HG03135 (cell line): ENCODE data around the gene KLK1.
A peak's percentile ranks its signal among the peaks of the same experiment; 100 is the strongest.
"Not testable (repeated sequence)": the region's sequence is repeated elsewhere in the genome, so short reads cannot be mapped to it uniquely, and the experiment has no call there.

Experiments used
- ATAC-seq: cut with Tn5 transposase; IDR thresholded peaks from one replicate; pipeline ENCODE4 v1.9.1; 2021; ENCODE audit warnings: mild to moderate bottlenecking, moderate library complexity; ENCODE audit not compliant: unreplicated experiment

The KLK1 gene

GRCh38 chr19:50817941-50818858 lies 5.4 kb downstream of the KLK1 start:
- peak; percentile 45 for ATAC-seq

- no peak for ATAC-seq
Observed at GRCh38 chr19:50815439-50815838, 8.1 kb downstream of the KLK1 start.

- no peak for ATAC-seq
Observed at GRCh38 chr19:50814883-50815282, 8.7 kb downstream of the KLK1 start.

- ATAC-seq = no peak
Observed at GRCh38 chr19:50812474-50812873, 11.1 kb downstream of the KLK1 start.

- ATAC-seq = not testable (repeated sequence)
Observed at GRCh38 chr19:50811622-50812238, 11.9 kb downstream of the KLK1 start.

- no peak for ATAC-seq
Observed at GRCh38 chr19:50808856-50809255, 14.7 kb downstream of the KLK1 start.

- peak; percentile 93 for ATAC-seq
Observed at GRCh38 chr19:50804420-50805272, 18.9 kb downstream of the KLK1 start.

- peak; percentile 11 for ATAC-seq
Observed at GRCh38 chr19:50803633-50804419, 19.8 kb downstream of the KLK1 start.

- no peak for ATAC-seq
Observed at GRCh38 chr19:50801107-50801506, 22.5 kb downstream of the KLK1 start.

- no peak for ATAC-seq
Observed at GRCh38 chr19:50799547-50799851, 24.1 kb downstream of the KLK1 start.

- no peak for ATAC-seq
Observed at GRCh38 chr19:50798659-50799546, 24.7 kb downstream of the KLK1 start.

GRCh38 chr19:50797781-50798658 lies 25.6 kb downstream of the KLK1 start:
- ATAC-seq = no peak

GRCh38 chr19:50797429-50797780 lies 26.2 kb downstream of the KLK1 start:
- no peak for ATAC-seq

- ATAC-seq = no peak
Observed at GRCh38 chr19:50796634-50797428, 26.8 kb downstream of the KLK1 start.

- ATAC-seq = no peak
Observed at GRCh38 chr19:50796128-50796633, 27.4 kb downstream of the KLK1 start.

- no peak for ATAC-seq
Observed at GRCh38 chr19:50795664-50796073, 27.9 kb downstream of the KLK1 start.

GRCh38 chr19:50794876-50795663 lies 28.5 kb downstream of the KLK1 start:
- ATAC-seq = no peak
